Measurements from ENCODE around the gene BICD1.

GRCh38 chr12:32181498-32182175 is 75.0 kb downstream of the BICD1 start:
- TF ChIP-seq CTCF (IDR thresholded peaks at IDR 0.05): no peak
- TF ChIP-seq POLR2A (IDR thresholded peaks at IDR 0.05): no peak
- no peak for TF ChIP-seq EP300 (IDR thresholded peaks at IDR 0.05)

Measured in ovary (tissue), 3 donors.